ENCODE results near the gene TNS4.

DNA sequence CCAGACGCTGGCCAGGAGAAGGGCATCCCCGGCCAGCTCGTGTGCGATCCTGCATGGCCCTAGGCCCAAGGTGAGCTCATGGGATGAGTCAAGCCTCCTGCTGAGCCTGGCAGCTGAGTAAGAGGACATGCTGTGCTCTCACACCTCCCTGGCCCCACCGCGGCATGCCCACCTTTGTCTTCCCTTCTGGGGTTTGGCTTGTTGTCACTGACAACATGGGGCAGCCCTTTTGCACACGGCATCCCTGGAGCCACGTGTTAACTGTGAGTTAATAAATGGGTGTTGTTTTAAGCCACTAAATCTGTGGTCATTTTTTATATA lies 8.9 kb upstream of the TNS4 start:
- TF ChIP-seq POLR2A (IDR thresholded peaks at IDR 0.05): no peak
- TF ChIP-seq, protein P1, sequence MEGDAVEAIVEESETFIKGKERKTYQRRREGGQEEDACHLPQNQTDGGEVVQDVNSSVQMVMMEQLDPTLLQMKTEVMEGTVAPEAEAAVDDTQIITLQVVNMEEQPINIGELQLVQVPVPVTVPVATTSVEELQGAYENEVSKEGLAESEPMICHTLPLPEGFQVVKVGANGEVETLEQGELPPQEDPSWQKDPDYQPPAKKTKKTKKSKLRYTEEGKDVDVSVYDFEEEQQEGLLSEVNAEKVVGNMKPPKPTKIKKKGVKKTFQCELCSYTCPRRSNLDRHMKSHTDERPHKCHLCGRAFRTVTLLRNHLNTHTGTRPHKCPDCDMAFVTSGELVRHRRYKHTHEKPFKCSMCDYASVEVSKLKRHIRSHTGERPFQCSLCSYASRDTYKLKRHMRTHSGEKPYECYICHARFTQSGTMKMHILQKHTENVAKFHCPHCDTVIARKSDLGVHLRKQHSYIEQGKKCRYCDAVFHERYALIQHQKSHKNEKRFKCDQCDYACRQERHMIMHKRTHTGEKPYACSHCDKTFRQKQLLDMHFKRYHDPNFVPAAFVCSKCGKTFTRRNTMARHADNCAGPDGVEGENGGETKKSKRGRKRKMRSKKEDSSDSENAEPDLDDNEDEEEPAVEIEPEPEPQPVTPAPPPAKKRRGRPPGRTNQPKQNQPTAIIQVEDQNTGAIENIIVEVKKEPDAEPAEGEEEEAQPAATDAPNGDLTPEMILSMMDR (IDR thresholded peaks at IDR 0.05): no peak
- no peak for TF ChIP-seq EP300 (IDR thresholded peaks at IDR 0.05)

Data from suprapubic skin (tissue), 3 donors.